DMS53 treated with DMSO at 0.1 percent for 48 hours (cell line): ENCODE data around the gene TP53I13.
A peak's percentile ranks its signal among the peaks of the same experiment; 100 is the strongest.

ENCODE experiments used
- DNase-seq: peaks from one replicate; lab custom pipeline; 2025; ENCODE audit not compliant: unreplicated experiment; lab: John Stamatoyannopoulos, UW

Gene TP53I13

DNA sequence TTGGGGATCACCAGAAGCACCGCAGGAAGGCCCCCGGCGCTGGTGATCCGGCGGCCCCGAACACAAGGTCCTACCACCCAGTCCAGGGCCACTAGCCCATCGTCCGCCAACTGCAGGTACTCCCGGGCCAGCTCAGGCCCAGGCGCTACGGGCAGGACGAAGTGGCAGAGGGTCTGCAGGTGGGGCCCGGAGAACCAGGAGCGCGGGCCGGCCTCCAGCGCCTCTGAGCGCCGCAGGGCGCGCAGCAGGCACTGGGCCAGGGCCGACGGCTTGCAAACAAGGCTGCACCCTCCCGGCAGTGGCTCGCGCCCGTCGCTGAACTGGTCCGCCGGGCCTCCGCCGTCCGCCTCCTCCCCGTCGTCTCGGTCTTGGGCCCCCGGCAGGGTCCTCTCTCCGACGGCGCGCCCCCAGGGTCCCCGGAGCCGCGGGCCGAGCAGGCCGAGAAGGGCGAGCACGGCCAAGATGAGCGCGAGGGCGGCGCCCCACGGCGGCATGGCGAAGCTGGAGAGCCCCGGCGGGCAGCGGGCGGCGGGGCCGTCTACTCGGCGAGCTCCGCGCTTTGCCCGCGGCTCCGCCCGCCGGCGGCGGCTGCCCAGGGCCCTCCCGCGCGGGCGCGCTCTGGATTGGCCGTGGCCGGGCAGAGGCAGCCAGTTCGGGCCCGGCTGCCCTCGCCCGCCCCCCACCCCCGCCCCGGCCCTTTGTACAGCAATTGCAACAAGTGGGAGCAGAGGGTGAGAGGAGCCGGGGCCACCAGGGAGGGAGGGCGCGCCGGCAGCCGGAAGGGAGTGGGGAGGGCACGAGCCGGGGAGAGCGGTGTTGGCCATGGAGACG is 1.8 kb upstream of the TP53I13 start, which contains the start of gene ABHD15:
ABHD15 (minus strand) TSS at position 565 of the 831 bp plus-strand sequence; CDS start at position 494, 71 bp downstream.
- DNase-seq, result peak; percentile 28

DNA sequence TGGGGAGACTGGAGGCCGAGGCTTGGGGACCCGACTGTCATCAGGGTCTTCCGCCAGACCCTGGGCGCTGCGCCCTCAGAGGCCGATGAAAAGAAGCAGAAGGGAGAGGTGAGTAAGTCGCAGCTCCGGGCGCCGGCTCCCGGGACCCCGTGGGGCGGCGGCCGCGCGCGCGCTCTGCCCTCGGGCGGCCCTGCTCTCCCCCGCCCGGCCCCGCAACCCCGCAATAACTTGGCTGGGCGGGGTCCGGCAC is 1.3 kb upstream of the TP53I13 start:
- DNase-seq, result no peak

DNA sequence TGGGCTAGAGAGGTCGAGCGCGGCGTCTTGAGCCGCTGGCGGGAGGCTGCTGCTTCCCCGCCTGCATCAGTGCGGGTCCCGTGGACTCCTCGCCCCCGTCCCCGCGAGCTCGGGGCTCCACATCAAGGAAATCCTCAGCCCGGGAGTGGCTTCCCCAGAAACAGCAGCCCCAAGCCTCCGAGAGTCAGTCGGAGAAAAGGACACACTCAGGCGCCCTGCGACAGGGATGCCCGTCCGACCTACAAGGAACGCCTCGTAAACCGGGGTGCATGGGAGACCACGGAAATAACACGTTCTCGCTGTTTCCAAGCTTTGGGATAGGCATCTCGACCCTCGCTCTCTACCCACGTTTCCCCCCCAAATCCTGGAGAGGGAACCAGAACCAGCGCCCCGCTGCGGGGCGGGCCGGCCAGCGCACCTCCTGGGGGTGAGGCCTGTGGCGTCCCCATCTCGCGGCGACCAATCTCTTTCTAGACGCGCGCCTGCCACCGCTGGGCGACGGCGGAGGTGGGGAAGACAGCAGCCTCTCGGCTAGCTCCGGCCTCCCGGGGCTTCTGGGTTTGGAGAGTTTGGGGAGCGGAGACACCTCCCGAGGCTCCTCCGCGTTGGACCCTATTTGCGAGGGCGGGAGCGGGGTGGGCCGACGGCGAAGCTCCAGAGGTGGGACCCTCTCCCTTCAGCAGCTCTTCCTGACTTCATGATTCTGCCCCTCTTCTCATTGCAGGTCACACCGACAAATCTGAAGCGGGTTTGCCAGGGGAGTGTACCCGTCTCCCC is 759 bp upstream of the TP53I13 start:
- DNase-seq, result no peak

DNA sequence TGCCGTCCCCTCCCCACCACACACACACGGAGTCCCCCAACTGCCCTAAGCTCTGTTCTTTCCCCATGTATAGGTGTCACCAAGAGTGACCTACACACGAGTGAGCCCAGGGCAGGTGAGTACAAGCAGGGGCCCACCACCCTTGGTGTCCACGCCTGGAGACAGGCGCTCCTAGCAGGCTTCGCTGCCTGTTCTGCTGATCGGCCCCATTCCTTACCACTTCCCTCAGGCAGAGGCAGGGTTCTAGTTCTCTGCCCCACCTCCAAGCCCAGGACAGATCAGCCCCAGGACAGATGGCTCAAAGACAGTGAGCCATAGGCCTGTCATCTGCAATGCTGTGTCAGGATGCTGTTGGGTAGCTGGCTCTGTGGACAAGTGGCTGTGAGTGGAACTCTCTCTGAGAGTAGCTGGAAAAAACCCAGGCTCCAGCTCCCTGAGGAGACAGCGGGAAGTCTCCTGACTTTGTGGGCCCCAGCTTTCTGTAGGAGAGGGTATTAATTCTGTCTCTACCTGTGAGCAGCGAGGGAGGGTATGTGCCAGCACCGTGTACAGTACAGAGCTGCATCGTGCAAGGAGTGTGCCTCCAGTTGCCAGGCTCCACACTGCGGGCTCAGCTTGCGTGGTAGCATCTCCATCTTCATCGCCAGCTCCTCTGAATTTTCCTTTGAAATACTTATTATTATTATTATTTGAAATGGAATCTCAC is 897 bp downstream of the TP53I13 start:
- no peak for DNase-seq

DNA sequence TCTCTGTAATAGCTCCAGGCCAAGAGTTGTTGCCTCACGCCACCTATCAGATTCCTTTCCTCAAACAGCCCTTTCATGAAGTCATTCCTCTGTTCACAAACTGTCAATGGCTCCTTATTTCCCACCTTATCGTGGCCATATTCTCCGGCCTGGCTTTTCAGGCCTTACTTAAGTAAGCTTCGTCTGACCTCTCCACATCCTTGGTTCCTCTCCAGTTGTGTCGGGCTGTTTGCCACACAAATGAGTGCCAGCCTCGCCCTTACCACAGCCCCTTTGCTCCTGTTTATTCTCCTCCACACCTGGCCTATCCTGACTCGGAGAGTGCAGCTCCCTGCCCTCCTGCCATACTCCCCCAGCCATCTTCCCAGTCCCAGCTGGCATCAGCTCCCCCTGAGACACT is 2.0 kb downstream of the TP53I13 start:
- no peak for DNase-seq

DNA sequence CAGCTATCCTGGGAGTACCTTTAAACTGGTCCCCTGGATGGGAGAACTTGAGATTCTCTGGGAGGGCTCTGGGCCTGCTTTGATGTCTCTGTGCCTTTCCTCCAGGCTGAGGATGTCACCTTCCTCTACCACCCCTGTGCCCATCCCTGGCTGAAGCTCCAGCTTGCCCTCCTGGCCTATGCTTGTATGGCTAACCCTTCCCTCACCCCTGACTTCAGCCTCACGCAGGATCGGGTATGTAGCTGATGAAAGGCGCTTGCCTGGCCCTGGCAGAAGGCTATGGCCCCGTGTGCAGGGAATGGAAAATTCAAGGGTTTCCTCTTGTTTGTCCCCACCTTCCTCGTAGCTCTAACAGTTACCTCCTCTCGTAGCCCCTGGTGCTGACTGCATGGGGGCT is 3.0 kb downstream of the TP53I13 start:
- DNase-seq, result no peak

DNA sequence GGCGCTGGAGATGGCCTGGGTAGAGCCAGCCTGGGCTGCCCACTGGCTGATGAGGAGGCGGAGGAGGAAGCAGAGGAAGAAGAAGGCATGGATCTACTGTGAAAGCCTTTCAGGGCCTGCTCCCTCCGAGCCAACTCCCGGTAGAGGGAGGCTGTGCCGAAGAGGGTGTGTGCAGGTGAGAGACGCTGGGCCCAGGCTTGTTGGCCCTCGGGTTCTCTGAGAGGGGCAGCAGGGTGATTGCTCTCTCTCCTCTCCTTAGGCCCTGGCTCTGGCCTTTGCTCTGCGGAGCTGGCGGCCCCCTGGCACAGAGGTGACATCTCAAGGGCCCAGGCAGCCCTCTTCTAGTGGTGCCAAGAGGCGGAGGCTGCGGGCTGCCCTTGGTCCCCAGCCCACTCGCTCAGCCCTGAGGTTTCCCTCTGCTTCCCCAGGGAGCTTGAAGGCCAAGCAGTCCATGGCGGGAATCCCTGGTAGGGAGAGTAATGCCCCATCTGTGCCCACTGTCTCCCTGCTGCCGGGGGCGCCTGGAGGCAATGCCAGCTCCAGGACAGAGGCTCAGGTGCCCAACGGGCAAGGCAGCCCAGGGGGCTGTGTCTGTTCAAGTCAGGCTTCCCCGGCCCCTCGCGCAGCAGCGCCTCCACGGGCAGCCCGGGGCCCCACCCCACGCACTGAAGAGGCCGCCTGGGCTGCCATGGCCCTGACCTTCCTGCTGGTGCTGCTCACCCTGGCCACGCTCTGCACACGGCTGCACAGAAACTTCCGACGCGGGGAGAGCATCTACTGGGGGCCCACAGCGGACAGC is 3.6 kb downstream of the TP53I13 start:
- DNase-seq, result no peak

DNA sequence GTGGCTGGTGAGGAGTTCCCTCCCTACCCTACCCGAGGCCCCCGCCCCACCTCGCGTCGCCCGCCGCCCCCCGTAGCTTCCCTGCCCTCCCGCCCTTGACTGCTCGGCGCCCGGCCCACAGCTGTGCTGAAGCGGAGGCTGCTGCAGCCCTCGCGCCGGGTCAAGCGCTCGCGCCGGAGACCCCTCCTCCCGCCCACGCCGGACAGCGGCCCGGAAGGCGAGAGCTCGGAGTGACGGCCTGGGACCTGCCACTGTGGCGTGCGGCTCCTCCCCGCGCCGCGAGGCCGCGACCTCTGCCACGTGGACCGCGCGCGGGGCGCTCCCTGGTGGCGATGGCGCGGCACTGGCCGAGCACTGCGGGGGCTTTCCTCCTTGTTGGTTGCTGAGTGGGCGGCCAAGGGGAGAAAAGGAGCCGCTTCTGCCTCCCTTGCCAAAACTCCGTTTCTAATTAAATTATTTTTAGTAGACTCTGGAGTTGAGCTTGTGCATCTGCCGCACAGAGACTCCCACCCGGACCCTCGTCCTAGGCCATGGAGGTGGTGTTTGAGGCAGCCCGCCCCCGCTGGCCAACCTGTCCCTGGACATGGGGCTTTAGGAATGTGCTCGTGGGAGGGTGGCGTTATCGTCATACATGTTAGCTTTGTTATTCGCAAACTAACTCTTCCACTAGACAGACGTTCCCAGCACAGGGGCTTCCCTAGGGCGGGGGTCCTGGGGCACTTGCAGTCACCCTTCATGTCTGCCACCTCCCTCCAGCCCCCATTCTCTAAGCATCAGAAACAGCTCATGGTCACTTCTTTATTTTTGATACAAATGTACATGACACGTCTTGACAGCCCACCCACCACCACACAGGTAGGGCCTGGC is 4.4 kb downstream of the TP53I13 start:
- DNase-seq, result no peak

DNA sequence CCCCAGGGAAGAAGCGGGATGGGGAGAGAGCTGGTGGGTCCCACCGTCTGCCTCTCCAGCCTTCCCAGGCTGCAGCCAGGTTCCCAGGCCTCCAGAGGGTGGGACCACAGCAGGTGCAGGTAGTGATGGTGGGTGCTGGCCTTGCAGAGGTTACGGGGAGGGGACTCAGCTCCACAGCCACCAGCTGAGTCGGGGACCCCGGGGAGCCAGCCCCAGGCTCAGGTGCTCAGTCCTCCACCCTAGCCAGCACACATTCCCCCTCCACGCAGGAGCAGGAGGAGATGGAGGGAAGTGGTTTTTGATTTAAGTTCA is 5.0 kb downstream of the TP53I13 start:
- DNase-seq, result no peak

DNA sequence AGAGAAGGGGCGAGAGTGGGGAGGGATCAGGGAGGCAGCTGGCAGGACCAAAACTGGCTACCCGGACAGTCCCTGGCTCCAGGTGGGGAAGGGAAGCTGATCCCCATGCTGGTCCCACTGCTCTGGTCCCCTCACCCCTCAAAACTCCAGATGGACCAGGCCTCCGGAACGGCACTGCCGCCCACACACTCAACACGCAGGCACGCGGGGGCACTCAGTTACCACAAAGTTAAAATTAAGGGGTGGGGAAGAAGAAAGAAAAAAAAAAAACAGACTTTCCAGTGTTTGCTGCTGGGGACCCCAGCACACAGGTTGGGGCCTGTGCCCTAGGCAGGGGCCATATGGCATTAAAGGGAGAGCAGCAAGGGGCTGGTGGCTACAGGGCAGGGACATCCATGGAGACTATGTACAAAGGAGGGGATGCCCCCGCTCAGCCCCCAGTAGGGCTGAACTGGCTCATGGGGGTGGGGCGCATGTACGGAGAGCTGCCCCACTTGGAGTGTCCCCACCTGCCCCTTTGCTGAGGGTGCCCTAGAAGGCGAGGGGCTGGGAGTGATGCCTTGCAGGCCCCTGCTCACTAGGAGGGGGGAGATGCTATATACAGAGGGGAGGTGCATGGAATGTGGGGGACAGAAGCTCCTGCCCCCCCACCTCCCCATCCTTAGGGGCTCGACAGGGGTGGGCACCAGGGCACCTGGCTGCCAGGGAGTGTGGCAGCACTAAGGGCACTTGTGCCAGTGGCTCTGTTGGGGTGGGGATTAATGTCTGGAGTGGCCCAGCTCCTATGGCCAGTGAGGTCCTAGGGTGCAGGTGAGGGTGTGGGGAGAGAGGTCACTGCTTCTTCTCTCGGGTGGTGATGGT is 5.6 kb downstream of the TP53I13 start:
- no peak for DNase-seq

DNA sequence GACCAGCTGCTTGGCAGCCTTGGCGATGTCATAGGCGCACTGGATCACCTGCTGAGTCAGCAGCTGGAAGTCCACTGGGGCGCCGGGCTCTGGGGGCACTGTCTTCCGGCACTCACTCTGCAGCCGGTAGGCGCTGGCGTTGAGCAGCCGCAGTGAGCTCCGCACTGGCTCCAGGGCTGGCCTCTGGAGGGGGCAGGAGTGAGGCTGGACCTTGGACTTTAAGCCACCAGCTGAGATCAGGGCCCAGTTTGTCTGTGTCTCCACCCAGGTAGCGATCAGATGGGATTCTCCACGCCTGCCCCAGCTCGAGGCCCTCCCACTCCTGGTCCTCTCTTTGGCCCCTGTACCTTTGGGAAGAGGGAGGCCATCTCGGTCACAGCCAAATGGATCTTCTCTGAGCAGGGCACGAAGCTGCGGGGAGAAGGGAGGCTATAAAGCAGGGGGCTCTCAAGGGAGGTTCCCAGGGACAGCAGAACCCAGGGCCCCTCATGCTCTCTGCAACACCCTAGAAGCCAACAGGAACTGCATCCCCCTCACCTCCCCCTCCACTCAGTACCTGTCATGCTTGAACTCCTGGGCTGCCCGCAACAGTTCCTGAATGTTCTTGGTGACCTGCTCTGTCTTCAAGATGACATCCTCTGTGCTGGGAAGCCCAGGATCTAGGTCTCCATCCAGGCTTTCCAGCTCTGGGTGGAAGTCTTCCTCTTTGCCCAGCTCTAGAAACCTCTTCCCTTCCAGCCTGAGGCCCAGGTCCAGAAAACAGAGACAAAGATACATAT is 6.4 kb downstream of the TP53I13 start:
- DNase-seq, result peak; percentile 19

DNA sequence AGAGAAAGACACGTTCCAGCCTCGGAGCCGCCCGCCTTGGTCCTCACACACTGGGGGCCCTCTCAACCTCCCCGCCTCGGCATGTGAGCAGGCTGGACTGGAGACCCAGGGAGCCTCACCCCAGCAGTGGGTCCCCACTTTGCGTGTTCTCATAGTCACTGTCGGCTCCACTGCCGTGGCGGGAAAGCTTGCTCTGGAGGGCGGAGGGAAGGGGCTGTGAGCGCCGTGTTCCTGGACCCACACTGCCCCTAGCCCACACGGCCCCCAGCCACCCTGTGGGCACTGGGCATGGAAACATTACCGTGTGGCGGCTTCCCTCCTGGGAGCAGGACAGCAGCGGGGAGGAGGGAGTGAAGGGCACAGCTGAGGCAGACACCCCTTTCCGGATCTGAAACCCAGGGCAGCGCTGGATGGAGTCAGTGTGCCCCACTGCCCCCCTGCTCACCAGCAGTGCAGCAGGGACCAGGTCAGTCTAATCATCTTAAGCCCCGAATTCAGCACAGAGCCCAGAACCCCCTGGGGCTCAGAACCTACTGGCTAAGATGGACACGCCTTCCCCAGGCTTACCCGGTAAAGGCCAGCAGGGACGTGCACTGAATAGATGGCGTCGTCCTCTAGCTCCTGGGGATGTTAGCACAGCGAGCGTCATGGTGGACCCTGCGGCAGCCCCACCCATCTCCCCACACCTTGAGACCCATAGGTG is 7.2 kb downstream of the TP53I13 start:
- DNase-seq, result no peak

DNA sequence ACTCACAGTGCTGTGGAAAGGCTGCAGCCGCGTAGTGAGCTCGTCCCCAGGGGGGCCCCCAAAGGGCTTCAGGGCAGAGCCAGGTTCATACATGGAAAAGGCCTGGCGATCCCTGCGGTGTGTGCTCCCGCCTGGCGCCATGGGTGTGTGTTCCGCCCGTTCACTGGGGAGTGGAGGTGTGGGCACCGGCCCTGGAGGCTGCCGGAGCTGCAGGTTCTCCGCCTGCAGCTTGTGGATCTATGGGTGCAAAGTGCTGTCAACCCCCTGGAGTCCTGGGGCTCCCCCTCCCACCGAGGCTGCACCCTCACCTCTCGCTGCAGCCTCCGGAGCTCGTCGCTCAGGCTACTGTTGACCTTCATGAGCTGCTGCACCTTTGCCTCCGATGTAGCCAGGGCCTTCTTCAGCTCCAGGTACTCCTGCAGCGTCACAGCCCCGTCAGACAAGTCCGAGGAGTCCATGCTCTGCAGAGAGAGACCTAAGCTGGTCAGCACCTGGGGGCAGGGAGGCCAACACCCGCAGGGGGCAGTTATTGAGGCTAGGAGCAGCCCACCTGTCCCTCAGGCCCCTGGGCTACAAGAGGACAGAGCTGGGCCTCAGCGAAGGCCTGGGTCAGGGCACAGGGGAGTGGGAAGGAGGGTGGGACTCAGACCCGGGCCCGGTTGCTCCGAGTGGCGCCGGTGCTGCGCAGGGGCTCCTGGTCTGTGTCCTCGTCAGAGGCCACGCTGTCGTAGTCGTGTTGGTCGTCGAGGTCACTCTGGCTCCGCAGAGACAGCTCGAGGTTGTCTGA is 7.9 kb downstream of the TP53I13 start:
- DNase-seq, result no peak

DNA sequence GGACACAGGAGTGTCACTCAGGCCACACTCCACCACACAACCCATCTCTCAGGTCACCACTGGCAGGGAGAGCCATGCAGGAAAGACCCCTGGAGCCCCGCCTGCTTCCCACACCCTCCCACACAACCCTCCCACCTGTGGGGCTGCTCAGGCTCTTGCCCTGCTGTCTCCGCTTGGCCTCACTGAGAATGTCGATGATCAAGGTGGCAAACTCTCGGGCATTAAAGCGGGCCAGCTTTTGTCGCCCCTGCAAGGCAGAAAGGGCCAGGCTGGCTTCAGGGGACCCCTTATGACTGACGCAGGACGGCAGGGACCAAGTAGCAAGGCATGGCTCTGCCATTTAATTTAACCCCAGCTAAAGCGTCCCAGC is 8.5 kb downstream of the TP53I13 start:
- DNase-seq, result no peak

DNA sequence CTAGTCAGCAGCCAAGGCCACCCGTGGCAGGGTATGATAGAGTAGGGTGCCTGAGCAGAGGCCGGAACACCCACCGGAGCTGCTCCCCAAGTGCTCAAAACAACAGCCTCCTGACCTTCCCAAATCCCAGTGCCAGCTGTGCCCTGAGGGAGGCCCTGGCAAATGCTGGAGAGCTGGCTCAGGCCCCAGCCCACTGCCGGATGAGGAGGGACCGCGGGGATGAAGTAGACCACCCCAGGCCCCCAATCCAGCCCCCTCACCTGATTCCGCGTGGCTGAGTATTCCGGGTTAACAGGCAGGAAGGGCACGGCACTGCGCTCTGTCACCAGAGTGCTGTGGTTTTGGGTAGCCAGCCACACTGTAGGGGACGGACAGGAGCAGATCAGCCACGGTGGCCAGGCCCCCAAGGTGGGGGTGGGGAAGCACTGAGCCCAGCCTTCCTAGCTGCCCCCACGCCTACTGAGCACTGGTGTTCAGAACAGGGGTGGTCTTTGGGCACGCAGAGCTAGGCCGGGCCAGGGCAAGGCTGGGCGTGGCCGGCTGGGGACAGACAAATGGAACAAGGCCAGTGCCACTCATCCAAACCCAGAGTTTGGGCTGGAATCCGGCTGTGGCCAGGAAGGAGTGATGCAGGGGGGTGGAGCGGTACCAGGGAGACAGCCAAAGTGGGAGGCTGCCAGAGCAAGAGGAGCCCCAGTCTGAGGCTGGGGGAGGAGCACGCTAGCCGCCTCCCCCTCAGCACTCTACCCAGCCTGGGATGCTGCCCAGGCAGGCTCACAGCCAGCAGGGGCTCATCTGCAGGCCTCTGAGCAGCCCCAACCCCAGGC is 9.1 kb downstream of the TP53I13 start:
- DNase-seq, result no peak
